Hepatocyte (in vitro differentiated cells): ENCODE results near the gene HNF4A.

Source experiments
- CTCF ChIP-seq: fragments of 200-600 bp; sonication (generic); IDR thresholded peaks from 2 replicates; pipeline ENCODE4 v1.5.1; 2016; ENCODE audit warnings: antibody characterized with exemption, mild to moderate bottlenecking; ENCODE audit not compliant: poor library complexity
- EZH2phosphoT487 ChIP-seq: fragments of 200-600 bp; sonication (generic); IDR thresholded peaks from one replicate; pipeline ENCODE4 v1.6.1; 2018; ENCODE audit warnings: antibody characterized with exemption, mild to moderate bottlenecking, low read depth, moderate library complexity; ENCODE audit not compliant: unreplicated experiment, severe bottlenecking

- no peak for TF ChIP-seq CTCF
- no peak for TF ChIP-seq EZH2phosphoT487
These were observed 27.1 kb downstream of the HNF4A start for GRCh38 chr20:44382641-44383040.
